GM06990 (cell line): ENCODE results near the gene LEKR1.

Source experiments
- DNase-seq: peaks from one replicate; pipeline ENCODE4 v3.0.0-alpha.2; 2011; ENCODE audit not compliant: insufficient read length; ENCODE audit errors: extremely low read depth
- H3K27me3 ChIP-seq: replicated peaks from 2 replicates; pipeline ENCODE4 v1.6.0; 2011; ENCODE audit warnings: low read length; ENCODE audit not compliant: control insufficient read depth, insufficient read depth
- H3K36me3 ChIP-seq: 2 replicates; pipeline ENCODE4 v1.5.1; 2011; ENCODE audit warnings: low read length; ENCODE audit not compliant: control insufficient read depth, insufficient read depth
- H3K4me3 ChIP-seq: replicated peaks from 2 replicates; pipeline ENCODE4 v1.5.1; 2011; ENCODE audit warnings: low read depth, mild to moderate bottlenecking, control low read depth, low read length
- CTCF ChIP-seq: IDR thresholded peaks from 2 replicates; pipeline ENCODE4 v1.5.1; 2011; ENCODE audit warnings: low read length, control low read depth, mild to moderate bottlenecking, inconsistent platforms; ENCODE audit not compliant: insufficient read depth, poor library complexity, severe bottlenecking

The LEKR1 gene

GRCh38 chr3:157094301-157094700 lies 268.1 kb downstream of the LEKR1 start:
- Histone ChIP-seq H3K4me3 (no peak overlapping the region), H3K36me3 (no peaks in the 10 kb centered on the region), H3K27me3 (no peaks in the 10 kb centered on the region)
- no peak for TF ChIP-seq CTCF
- no peak for DNase-seq

DNA sequence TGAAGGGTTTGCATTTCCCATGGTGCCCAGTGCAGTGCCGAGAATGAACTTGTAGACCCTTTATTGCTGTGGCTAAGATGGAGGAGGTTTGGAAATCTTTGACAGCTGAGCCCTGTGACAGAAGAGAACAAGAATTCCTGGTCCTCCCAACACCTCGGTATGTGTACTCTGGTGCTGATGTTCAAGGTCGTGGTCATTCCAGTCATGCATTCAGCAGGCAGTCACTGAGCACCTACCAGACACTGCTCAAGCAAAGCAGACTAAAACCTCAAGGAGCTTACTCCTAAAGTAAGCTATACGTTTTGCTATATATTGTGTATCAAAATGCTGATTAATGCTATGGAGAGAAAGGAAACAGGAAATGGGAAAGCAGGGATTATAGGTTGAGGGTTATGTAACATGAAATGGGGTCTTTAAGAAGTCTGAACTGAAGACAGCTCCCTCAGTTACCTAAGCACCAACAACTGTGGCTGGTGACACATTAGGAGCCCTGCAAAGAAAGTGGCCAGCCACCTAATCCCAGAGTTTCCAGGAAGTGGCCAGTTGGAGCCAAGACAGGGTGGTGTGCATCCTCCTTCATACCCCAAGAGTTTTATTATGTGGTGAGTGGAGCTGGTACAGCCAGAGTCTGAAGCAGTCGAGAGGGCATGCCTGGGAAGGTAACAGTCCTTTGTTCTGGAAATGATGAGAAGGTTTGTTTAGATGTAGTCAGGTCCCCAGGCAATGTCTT lies 268.8 kb downstream of the LEKR1 start:
- Histone ChIP-seq H3K27me3 (no peaks in the 10 kb centered on the region), H3K36me3 (no peaks in the 10 kb centered on the region), H3K4me3 (no peak overlapping the region)
- DNase-seq: no peak
- no peak for TF ChIP-seq CTCF
